ENCODE data around the gene DRG2. TPM values are rescaled to one million over a fixed set of nuclear protein-coding genes. Genes with fewer than 3 reads are reported as not detected.

The DRG2 gene
- total and polyA plus RNA-seq, 9 of the 15 experiments (the other 6 are each of a cell fraction or from before 2014, with no cell fraction given) = 6.6 to 36.7 (median 26.1) TPM

DNA sequence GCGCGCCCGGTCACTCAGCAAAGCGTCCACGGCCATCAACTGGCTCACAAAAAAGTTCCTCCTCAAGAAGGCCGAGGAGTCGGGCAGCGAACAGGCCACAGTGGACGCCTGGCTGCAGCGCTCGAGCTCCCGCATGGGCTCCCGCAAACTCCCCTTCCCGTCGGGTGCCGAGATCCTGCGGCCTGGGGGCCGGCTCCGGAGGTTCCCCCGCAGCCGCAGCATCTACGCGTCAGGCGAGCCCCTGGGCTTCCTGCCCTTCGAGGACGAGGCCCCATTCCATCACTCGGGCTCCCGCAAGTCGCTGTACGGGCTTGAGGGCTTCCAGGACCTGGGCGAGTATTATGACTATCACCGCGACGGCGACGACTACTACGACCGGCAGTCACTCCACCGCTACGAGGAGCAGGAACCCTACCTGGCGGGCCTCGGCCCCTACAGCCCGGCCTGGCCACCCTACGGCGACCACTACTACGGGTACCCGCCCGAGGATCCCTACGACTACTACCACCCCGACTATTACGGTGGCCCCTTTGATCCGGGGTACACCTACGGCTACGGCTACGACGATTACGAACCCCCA is 31.5 kb downstream of the DRG2 start:
- intact Hi-C loops (cut with micrococcal nuclease) (no loop called here), in situ Hi-C loops (cut with MboI) (no loop called here)
- no peak overlapping the region for H3K9ac ChIP-seq (ENCODE audit: insufficient read depth in 1 of 2, low read depth in 2 of 2, low read length in 2 of 2)
- no peaks in the 10 kb centered on the region for H3K9me1 ChIP-seq (ENCODE audit: control insufficient read depth, insufficient read depth, low read length)
- BruUV-seq (replicated peaks) = no TSS peak
- CTCF ChIA-PET (ENCODE audit: low intra/inter-chr PET ratio) = no interaction called here
- H4K20me1 ChIP-seq (replicated peaks; ENCODE audit: control insufficient read depth, insufficient read depth, low read length) = no peaks in the 10 kb centered on the region
- H2AFZ ChIP-seq (ENCODE audit: low read depth, low read length) = no peak overlapping the region
- DNase-seq (ENCODE audit: extremely low read depth in 1 of 4, low spot score in 3 of 4) (no peak), FAIRE-seq (no peak), ATAC-seq (no peak)
- no peaks in the 10 kb centered on the region for H3K9me3 ChIP-seq (replicated peaks; ENCODE audit: control insufficient read depth, insufficient read depth, low read depth, low read length)
- POLR2A ChIA-PET = no interaction called here
- H3K79me2 ChIP-seq (ENCODE audit: control insufficient read depth, insufficient read depth, low read length) = no peaks in the 10 kb centered on the region
- H3K4me3 ChIP-seq = no peak overlapping the region
- no peak overlapping the region for H3K27ac ChIP-seq (ENCODE audit: extremely low read depth, low read depth, low read length)
- no peaks in the 10 kb centered on the region for H3K36me3 ChIP-seq (ENCODE audit: control insufficient read depth, insufficient read depth, low read length)
- H3K4me1 ChIP-seq (replicated peaks in 1 of 2; ENCODE audit: control insufficient read depth in 2 of 2, insufficient read depth in 2 of 2, low read length in 2 of 2) = peaks cover 0 to 8% of the 10 kb centered on the region in 2 experiments; a peak in 2 of 5 replicates
- WGBS (ENCODE audit: insufficient coverage, low coverage, missing lambda C conversion rate) = 66% methylated on average over 31 of the region's 57 CpGs
- H3K27me3 ChIP-seq (ENCODE audit: control insufficient read depth in 2 of 2, insufficient read depth in 2 of 2, low read length in 2 of 2) = no peaks in the 10 kb centered on the region
- no peak overlapping the region for H3K4me2 ChIP-seq (ENCODE audit: insufficient read depth, low read length)
- TF ChIP-seq RB1 (IDR thresholded peaks at IDR 0.05; ENCODE audit: low read depth) = no peak
- TF ChIP-seq ZNF140 (CRISPR knock-in tag; IDR thresholded peaks at IDR 0.05) = no peak
- no peak for TF ChIP-seq CBX5 (IDR thresholded peaks at IDR 0.05; ENCODE audit: borderline replicate concordance, low read depth)
- TF ChIP-seq ILK (tag; IDR thresholded peaks at IDR 0.05; ENCODE audit: borderline replicate concordance, low read depth) = no peak
- no peak for TF ChIP-seq NR1H2 (CRISPR knock-in tag; IDR thresholded peaks at IDR 0.05)
- TF ChIP-seq, protein P1, sequence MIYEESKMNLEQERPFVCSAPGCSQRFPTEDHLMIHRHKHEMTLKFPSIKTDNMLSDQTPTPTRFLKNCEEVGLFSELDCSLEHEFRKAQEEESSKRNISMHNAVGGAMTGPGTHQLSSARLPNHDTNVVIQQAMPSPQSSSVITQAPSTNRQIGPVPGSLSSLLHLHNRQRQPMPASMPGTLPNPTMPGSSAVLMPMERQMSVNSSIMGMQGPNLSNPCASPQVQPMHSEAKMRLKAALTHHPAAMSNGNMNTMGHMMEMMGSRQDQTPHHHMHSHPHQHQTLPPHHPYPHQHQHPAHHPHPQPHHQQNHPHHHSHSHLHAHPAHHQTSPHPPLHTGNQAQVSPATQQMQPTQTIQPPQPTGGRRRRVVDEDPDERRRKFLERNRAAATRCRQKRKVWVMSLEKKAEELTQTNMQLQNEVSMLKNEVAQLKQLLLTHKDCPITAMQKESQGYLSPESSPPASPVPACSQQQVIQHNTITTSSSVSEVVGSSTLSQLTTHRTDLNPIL (CRISPR knock-in tag; IDR thresholded peaks at IDR 0.05) = no peak
- TF ChIP-seq, protein P2, sequence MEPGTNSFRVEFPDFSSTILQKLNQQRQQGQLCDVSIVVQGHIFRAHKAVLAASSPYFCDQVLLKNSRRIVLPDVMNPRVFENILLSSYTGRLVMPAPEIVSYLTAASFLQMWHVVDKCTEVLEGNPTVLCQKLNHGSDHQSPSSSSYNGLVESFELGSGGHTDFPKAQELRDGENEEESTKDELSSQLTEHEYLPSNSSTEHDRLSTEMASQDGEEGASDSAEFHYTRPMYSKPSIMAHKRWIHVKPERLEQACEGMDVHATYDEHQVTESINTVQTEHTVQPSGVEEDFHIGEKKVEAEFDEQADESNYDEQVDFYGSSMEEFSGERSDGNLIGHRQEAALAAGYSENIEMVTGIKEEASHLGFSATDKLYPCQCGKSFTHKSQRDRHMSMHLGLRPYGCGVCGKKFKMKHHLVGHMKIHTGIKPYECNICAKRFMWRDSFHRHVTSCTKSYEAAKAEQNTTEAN (CRISPR knock-in tag; IDR thresholded peaks at IDR 0.05) = no peak
- no peak for TF ChIP-seq RBM14 (IDR thresholded peaks at IDR 0.05; ENCODE audit: borderline replicate concordance, insufficient read depth, low read depth, low read length)
- TF ChIP-seq, protein P3, sequence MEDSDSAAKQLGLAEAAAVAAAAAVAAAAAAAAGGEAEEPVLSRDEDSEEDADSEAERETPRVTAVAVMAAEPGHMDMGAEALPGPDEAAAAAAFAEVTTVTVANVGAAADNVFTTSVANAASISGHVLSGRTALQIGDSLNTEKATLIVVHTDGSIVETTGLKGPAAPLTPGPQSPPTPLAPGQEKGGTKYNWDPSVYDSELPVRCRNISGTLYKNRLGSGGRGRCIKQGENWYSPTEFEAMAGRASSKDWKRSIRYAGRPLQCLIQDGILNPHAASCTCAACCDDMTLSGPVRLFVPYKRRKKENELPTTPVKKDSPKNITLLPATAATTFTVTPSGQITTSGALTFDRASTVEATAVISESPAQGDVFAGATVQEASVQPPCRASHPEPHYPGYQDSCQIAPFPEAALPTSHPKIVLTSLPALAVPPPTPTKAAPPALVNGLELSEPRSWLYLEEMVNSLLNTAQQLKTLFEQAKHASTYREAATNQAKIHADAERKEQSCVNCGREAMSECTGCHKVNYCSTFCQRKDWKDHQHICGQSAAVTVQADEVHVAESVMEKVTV (CRISPR knock-in tag; IDR thresholded peaks at IDR 0.05) = no peak
- TF ChIP-seq ZNF586 (CRISPR knock-in tag; conservative IDR thresholded peaks at IDR 0.05) = no peak
- TF ChIP-seq, protein P4, sequence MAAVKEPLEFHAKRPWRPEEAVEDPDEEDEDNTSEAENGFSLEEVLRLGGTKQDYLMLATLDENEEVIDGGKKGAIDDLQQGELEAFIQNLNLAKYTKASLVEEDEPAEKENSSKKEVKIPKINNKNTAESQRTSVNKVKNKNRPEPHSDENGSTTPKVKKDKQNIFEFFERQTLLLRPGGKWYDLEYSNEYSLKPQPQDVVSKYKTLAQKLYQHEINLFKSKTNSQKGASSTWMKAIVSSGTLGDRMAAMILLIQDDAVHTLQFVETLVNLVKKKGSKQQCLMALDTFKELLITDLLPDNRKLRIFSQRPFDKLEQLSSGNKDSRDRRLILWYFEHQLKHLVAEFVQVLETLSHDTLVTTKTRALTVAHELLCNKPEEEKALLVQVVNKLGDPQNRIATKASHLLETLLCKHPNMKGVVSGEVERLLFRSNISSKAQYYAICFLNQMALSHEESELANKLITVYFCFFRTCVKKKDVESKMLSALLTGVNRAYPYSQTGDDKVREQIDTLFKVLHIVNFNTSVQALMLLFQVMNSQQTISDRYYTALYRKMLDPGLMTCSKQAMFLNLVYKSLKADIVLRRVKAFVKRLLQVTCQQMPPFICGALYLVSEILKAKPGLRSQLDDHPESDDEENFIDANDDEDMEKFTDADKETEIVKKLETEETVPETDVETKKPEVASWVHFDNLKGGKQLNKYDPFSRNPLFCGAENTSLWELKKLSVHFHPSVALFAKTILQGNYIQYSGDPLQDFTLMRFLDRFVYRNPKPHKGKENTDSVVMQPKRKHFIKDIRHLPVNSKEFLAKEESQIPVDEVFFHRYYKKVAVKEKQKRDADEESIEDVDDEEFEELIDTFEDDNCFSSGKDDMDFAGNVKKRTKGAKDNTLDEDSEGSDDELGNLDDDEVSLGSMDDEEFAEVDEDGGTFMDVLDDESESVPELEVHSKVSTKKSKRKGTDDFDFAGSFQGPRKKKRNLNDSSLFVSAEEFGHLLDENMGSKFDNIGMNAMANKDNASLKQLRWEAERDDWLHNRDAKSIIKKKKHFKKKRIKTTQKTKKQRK (IDR thresholded peaks at IDR 0.05; ENCODE audit: borderline replicate concordance, low read depth, low read length) = no peak
- no peak for TF ChIP-seq KLF16 (IDR thresholded peaks at IDR 0.05)
- no peak for TF ChIP-seq ZNF764 (CRISPR knock-in tag; IDR thresholded peaks at IDR 0.05; ENCODE audit: low read depth)
- no peak for TF ChIP-seq MTA3 (IDR thresholded peaks at IDR 0.05; ENCODE audit: borderline replicate concordance)
- no peak for TF ChIP-seq FOXJ3 (CRISPR knock-in tag; IDR thresholded peaks at IDR 0.05)
- TF ChIP-seq ELF2 (CRISPR knock-in tag; IDR thresholded peaks at IDR 0.05) = no peak
